Tibial nerve (tissue), 4 donors: ENCODE results near the gene TTC28.

Experiments used
- CTCF ChIP-seq, 5 experiments: fragments of 200-600 bp in 3 of 5; fragments of 450-650 bp in 2 of 5; sonication (generic) in 3 of 5; IDR thresholded peaks; one replicate each; pipeline ENCODE4 v1.5.1; 2016 to 2019; ENCODE audit warnings: antibody characterized with exemption in 5 of 5, mild to moderate bottlenecking in 3 of 5, moderate library complexity in 2 of 5
- EP300 ChIP-seq, 2 donors: sonication (generic); formaldehyde crosslinking; IDR thresholded peaks; one replicate each; pipeline ENCODE4 v1.6.1; 2017; ENCODE audit warnings: antibody characterized with exemption in 2 of 2, mild to moderate bottlenecking in 1 of 2
- POLR2A ChIP-seq, 2 donors: fragments of 450-650 bp; IDR thresholded peaks; one replicate each; pipeline ENCODE4 v1.6.1; 2017; ENCODE audit warnings: antibody characterized with exemption in 2 of 2, mild to moderate bottlenecking in 2 of 2, moderate library complexity in 2 of 2

- no peak for TF ChIP-seq EP300 (IDR thresholded peaks at IDR 0.05)
- TF ChIP-seq CTCF (IDR thresholded peaks at IDR 0.05), result no peak
- TF ChIP-seq POLR2A (IDR thresholded peaks at IDR 0.05), result no peak
Measured at GRCh38 chr22:28379951-28380350, 299.7 kb downstream of the TTC28 start.
